ENCODE data around the gene ZNF493. TPM values are rescaled to one million over a fixed set of nuclear protein-coding genes. Genes with fewer than 3 reads are reported as not detected.

ZNF493 gene
- total RNA-seq, result 10 to 100 TPM; 15.0 to 17.6 TPM

- H3K27ac Mint-ChIP-seq, result peak within 1 kb of the TSS; percentile 11
- peaks cover 24% of the 10 kb centered on the region for H3K4me1 Mint-ChIP-seq (ENCODE audit: low read depth)
- peak; percentile 100 for ATAC-seq (replicated peaks in 1 of 2)
- peak within 1 kb of the TSS; percentile 95 to 98 for H3K4me3 Mint-ChIP-seq
- DNase-seq, result peak; percentile 89 to 92
- H3K9me3 Mint-ChIP-seq, result peaks cover 7 to 10% of the 10 kb centered on the region in 2 donors
- no peaks in the 10 kb centered on the region for H3K27me3 Mint-ChIP-seq (ENCODE audit: low read depth)
- H3K36me3 Mint-ChIP-seq (ENCODE audit: insufficient read depth in 2 of 2), result peaks cover 17 to 40% of the 10 kb centered on the region in 2 donors
Observed at GRCh38 chr19:21396893-21397572, at the start of gene ZNF493. ZNF493 (plus strand) TSS chr19:21397133; CDS start chr19:21397238, 105 bp downstream.

- peaks cover 6% of the 10 kb centered on the region for H3K4me1 Mint-ChIP-seq (ENCODE audit: low read depth)
- no peaks in the 10 kb centered on the region for H3K27me3 Mint-ChIP-seq (ENCODE audit: low read depth)
- peaks cover 2 to 12% of the 10 kb centered on the region in 2 donors for H3K9me3 Mint-ChIP-seq
- DNase-seq, result no peak
- ATAC-seq (replicated peaks in 1 of 2), result no peak
- H3K36me3 Mint-ChIP-seq (ENCODE audit: insufficient read depth in 2 of 2), result peaks cover 8 to 15% of the 10 kb centered on the region in 2 donors
- H3K27ac Mint-ChIP-seq, result no peak overlapping the region
- no peak overlapping the region for H3K4me3 Mint-ChIP-seq
Observed at GRCh38 chr19:21352830-21353229, 44.1 kb upstream of the ZNF493 start.

GRCh38 chr19:21358768-21359451, 38.0 kb upstream of the ZNF493 start, which contains the start of gene ZNF738:
ZNF738 (plus strand) TSS chr19:21359000; CDS start chr19:21359141, 141 bp downstream.
- Mint-ChIP-seq H3K36me3 (ENCODE audit: insufficient read depth in 2 of 2) (peaks cover 16 to 29% of the 10 kb centered on the region in 2 donors), H3K4me1 (ENCODE audit: low read depth) (peaks cover 5% of the 10 kb centered on the region), H3K4me3 (peak within 1 kb of the TSS; percentile 99 to 100), H3K27me3 (ENCODE audit: low read depth) (no peaks in the 10 kb centered on the region), H3K9me3 (peaks cover 0 to 2% of the 10 kb centered on the region in 2 donors), H3K27ac (peak within 1 kb of the TSS; percentile 98)
- ATAC-seq (replicated peaks in 1 of 2) (peak; percentile 97 to 98), DNase-seq (peak; percentile 86 to 89)

GRCh38 chr19:21362291-21362690, 34.6 kb upstream of the ZNF493 start:
- peaks cover under 1 to 6% of the 10 kb centered on the region in 2 donors for H3K9me3 Mint-ChIP-seq
- H3K36me3 Mint-ChIP-seq (ENCODE audit: insufficient read depth in 2 of 2), result peaks cover 28 to 47% of the 10 kb centered on the region in 2 donors
- no peaks in the 10 kb centered on the region for H3K27me3 Mint-ChIP-seq (ENCODE audit: low read depth)
- DNase-seq (no peak), ATAC-seq (replicated peaks in 1 of 2) (no peak)
- H3K27ac Mint-ChIP-seq, result no peak overlapping the region
- peaks cover 10% of the 10 kb centered on the region for H3K4me1 Mint-ChIP-seq (ENCODE audit: low read depth)
- H3K4me3 Mint-ChIP-seq, result no peak overlapping the region

GRCh38 chr19:21383980-21384582, 12.9 kb upstream of the ZNF493 start:
- no peaks in the 10 kb centered on the region for H3K27me3 Mint-ChIP-seq (ENCODE audit: low read depth)
- no peak for ATAC-seq (replicated peaks in 1 of 2)
- peaks cover 37 to 67% of the 10 kb centered on the region in 2 donors for H3K36me3 Mint-ChIP-seq (ENCODE audit: insufficient read depth in 2 of 2)
- no peak overlapping the region for H3K27ac Mint-ChIP-seq
- H3K4me1 Mint-ChIP-seq (ENCODE audit: low read depth), result no peaks in the 10 kb centered on the region
- peaks cover 22 to 35% of the 10 kb centered on the region in 2 donors for H3K9me3 Mint-ChIP-seq
- no peak overlapping the region for H3K4me3 Mint-ChIP-seq
- no peak for DNase-seq

GRCh38 chr19:21396121-21396520, 812 bp upstream of the ZNF493 start:
- H3K27ac Mint-ChIP-seq, result no peak overlapping the region

GRCh38 chr19:21398851-21399250, 1.9 kb downstream of the ZNF493 start:
- DNase-seq, result no peak
- Mint-ChIP-seq H3K4me3 (peak overlapping the region; percentile 37), H3K27ac (peak overlapping the region; percentile 31), H3K27me3 (ENCODE audit: low read depth) (no peaks in the 10 kb centered on the region), H3K4me1 (ENCODE audit: low read depth) (peaks cover 24% of the 10 kb centered on the region), H3K36me3 (ENCODE audit: insufficient read depth in 2 of 2) (peaks cover 18 to 52% of the 10 kb centered on the region in 2 donors), H3K9me3 (peaks cover 3 to 7% of the 10 kb centered on the region in 2 donors)
- ATAC-seq (replicated peaks in 1 of 2), result no peak

More at GRCh38 chr19:21396121-21396520, 812 bp upstream of the ZNF493 start:
- peaks cover 19 to 43% of the 10 kb centered on the region in 2 donors for H3K36me3 Mint-ChIP-seq (ENCODE audit: insufficient read depth in 2 of 2)
- DNase-seq, result peak in 1 of 2 donors; percentile 1
- no peak for ATAC-seq (replicated peaks in 1 of 2)
- H3K9me3 Mint-ChIP-seq, result peaks cover 7 to 10% of the 10 kb centered on the region in 2 donors
- no peaks in the 10 kb centered on the region for H3K27me3 Mint-ChIP-seq (ENCODE audit: low read depth)
- H3K4me1 Mint-ChIP-seq (ENCODE audit: low read depth), result peaks cover 23% of the 10 kb centered on the region
- H3K4me3 Mint-ChIP-seq, result peak overlapping the region; percentile 20 to 65

GRCh38 chr19:21402303-21402985, 5.5 kb downstream of the ZNF493 start:
- DNase-seq (no peak), ATAC-seq (replicated peaks in 1 of 2) (no peak)
- no peaks in the 10 kb centered on the region for H3K27me3 Mint-ChIP-seq (ENCODE audit: low read depth)
- H3K4me3 Mint-ChIP-seq, result no peak overlapping the region
- H3K36me3 Mint-ChIP-seq (ENCODE audit: insufficient read depth in 2 of 2), result peaks cover 18 to 64% of the 10 kb centered on the region in 2 donors
- no peak overlapping the region for H3K27ac Mint-ChIP-seq
- peaks cover 0 to 6% of the 10 kb centered on the region in 2 donors for H3K9me3 Mint-ChIP-seq
- peaks cover 23% of the 10 kb centered on the region for H3K4me1 Mint-ChIP-seq (ENCODE audit: low read depth)

GRCh38 chr19:21410166-21410565, 13.2 kb downstream of the ZNF493 start:
- Mint-ChIP-seq H3K27me3 (ENCODE audit: low read depth) (no peaks in the 10 kb centered on the region), H3K27ac (no peak overlapping the region), H3K4me1 (ENCODE audit: low read depth) (no peaks in the 10 kb centered on the region), H3K36me3 (ENCODE audit: insufficient read depth in 2 of 2) (peaks cover 30 to 77% of the 10 kb centered on the region in 2 donors), H3K9me3 (peaks cover 5 to 12% of the 10 kb centered on the region in 2 donors), H3K4me3 (no peak overlapping the region)
- DNase-seq (no peak), ATAC-seq (replicated peaks in 1 of 2) (no peak)

GRCh38 chr19:21422244-21422643, 25.3 kb downstream of the ZNF493 start:
- DNase-seq (no peak), ATAC-seq (replicated peaks in 1 of 2) (no peak)
- no peak overlapping the region for H3K27ac Mint-ChIP-seq
- no peaks in the 10 kb centered on the region for H3K4me1 Mint-ChIP-seq (ENCODE audit: low read depth)
- H3K9me3 Mint-ChIP-seq, result peaks cover 29 to 32% of the 10 kb centered on the region in 2 donors
- no peak overlapping the region for H3K4me3 Mint-ChIP-seq
- H3K36me3 Mint-ChIP-seq (ENCODE audit: insufficient read depth in 2 of 2), result peaks cover 36 to 71% of the 10 kb centered on the region in 2 donors
- no peaks in the 10 kb centered on the region for H3K27me3 Mint-ChIP-seq (ENCODE audit: low read depth)

- Mint-ChIP-seq H3K4me1 (ENCODE audit: low read depth) (no peaks in the 10 kb centered on the region), H3K27me3 (ENCODE audit: low read depth) (no peaks in the 10 kb centered on the region), H3K4me3 (no peak overlapping the region), H3K9me3 (peaks cover 27 to 29% of the 10 kb centered on the region in 2 donors), H3K36me3 (ENCODE audit: insufficient read depth in 2 of 2) (peaks cover 30 to 61% of the 10 kb centered on the region in 2 donors), H3K27ac (no peak overlapping the region)
- DNase-seq (no peak), ATAC-seq (replicated peaks in 1 of 2) (no peak)
Observed at GRCh38 chr19:21423057-21424041, 26.4 kb downstream of the ZNF493 start.

GRCh38 chr19:21430675-21431074, 33.7 kb downstream of the ZNF493 start:
- ATAC-seq (replicated peaks in 1 of 2) (no peak), DNase-seq (no peak)
- Mint-ChIP-seq H3K27me3 (ENCODE audit: low read depth) (no peaks in the 10 kb centered on the region), H3K27ac (no peak overlapping the region), H3K4me1 (ENCODE audit: low read depth) (no peaks in the 10 kb centered on the region), H3K9me3 (peaks cover 12 to 15% of the 10 kb centered on the region in 2 donors), H3K4me3 (no peak overlapping the region), H3K36me3 (ENCODE audit: insufficient read depth in 2 of 2) (peaks cover 7 to 24% of the 10 kb centered on the region in 2 donors)

Measured in activated T-cell treated with anti-CD3 and anti-CD28 coated beads, Interleukin-2, amount 50 U/mL, for 72 hours (primary cell).